GM19193 (cell line): ENCODE results near the gene CHAD.

Experiments used
- POLR2A ChIP-seq: IDR thresholded peaks from 4 replicates; pipeline ENCODE4 v1.6.1; 2011; ENCODE audit not compliant: insufficient read depth, insufficient read length; ENCODE audit errors: extremely low read depth

CHAD gene, protein sequence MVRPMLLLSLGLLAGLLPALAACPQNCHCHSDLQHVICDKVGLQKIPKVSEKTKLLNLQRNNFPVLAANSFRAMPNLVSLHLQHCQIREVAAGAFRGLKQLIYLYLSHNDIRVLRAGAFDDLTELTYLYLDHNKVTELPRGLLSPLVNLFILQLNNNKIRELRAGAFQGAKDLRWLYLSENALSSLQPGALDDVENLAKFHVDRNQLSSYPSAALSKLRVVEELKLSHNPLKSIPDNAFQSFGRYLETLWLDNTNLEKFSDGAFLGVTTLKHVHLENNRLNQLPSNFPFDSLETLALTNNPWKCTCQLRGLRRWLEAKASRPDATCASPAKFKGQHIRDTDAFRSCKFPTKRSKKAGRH

DNA sequence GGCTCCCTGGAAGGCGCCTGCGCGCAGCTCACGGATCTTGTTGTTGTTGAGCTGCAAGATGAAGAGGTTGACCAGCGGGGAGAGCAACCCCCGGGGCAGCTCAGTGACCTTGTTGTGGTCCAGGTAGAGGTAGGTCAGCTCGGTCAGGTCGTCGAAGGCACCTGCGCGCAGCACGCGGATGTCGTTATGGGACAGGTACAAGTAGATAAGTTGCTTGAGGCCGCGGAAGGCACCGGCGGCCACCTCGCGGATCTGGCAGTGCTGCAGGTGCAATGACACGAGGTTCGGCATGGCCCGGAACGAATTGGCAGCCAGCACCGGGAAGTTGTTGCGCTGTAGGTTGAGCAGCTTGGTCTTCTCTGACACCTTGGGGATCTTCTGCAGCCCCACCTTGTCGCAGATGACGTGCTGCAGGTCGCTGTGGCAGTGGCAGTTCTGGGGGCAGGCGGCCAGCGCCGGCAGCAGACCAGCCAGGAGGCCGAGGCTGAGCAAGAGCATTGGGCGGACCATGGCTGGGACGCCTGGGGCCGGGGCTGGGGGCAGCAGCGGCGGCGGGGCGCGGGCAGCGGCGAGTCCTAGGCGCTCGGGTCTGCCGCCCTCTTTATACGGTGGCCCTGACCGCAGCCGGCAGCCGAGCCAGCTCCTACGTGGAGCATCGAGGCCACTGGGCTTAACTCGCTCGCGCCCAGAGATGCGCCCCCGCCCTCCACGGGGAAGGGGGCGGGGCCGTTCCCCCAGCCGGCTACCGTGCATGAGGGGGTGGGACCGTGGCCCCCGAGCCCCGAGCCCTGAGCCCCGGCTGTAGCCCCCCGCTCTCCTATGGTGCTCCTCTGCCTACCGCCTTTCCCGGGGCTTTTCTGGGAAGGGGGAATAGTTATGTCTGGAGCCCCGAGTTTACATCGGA, at the start of gene CHAD:
Gene CHAD, minus strand, starts transcription at position 577 of the 904 bp plus-strand sequence. Its CDS starts 67 bp downstream, at position 510.
- TF ChIP-seq POLR2A = no peak

DNA sequence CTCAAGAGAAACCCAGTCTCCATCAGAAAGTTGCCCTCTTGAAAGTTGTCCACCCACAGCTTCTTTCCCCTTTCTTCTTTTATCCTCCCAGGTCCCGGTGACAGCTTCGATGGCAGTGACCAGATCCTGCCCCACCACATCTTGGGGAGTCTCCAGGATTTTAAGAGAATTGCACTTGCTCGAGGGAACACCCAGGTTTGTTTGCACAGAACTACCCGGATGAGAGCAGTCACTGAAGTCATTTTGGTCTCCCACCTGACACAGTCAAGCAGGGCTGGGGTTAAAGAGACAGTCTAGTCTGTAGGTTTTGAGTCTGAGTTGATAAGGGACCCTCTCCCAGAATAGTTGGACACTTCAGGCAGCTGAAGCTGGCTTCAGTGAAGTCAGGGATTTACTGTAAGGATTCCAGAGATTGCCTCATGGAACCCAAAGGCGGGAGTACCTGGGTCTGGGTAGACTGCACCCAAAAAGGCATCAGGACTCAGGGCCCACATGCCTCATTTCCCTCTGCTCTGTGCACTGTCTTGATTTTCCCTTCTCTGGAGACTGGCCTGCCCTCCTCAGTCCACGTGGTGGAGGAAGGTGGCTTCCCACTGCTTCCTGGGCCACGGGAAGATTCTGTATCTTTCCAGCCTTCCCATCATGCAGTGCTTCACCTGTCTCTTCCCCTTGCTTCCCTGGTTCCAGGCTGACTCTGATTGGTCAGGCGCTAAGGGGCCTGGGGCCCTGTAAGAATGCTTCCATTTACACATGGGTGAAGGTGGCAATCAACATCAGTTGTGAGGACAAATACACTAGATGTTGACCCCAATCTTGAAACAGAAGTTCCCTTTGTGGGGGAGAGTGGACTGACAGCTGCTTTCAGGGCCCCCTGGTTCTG, 49.1 kb upstream of the CHAD start:
- no peak for TF ChIP-seq POLR2A

DNA sequence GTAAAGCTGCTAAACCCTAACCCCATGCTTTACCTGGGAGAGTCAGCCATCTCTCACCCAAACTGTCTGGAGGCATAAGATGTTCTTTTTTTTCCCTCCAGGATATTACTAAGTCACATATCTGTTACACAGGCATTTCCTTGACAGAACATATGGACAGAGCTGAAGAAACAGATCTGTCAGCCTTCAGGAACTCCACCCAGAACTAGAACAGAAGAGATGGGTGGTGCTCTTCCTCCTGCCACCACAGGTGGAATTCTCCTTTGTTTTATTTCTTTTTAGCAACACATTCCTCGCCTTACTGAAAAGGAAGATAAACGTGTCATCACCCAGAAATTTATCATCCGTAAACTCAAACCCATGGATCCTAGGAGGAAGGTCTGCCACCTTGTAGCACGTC, 48.3 kb upstream of the CHAD start:
- no peak for TF ChIP-seq POLR2A

DNA sequence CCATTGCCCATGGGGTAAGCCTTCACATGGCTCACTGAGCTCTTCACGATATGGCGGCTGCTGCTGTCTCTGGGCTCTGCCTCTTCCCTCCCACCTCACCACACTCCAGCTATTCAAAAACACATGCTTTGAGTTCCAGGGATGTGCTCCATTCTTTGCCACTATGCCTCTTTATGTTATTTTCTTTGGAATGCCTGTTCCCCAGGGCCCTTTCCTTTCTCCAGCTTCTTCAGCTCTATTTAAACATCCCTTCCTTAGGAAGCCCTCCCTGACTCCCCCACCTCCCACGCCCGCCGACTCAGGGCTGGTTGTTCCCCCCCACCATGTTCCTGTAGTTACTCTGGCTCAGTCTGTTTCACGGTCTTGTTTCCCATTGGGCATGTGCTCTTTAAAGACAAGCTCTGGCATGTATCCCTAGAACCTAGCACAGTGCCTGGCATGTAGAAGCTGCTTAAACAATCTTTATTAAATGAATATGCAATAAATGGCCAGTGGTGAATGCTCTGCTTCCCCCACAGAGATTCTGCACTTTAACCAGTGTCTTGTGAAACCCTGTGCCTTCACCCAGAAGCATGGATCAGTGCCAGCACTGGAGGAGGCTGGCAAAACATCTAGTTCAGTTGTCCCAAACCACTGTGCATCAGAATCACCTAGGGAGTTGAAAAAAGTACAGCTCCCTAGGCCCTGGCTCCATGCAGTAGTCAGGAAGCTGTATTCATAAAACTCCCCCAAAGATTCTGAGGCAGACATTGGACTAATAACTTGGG, 46.4 kb upstream of the CHAD start:
- no peak for TF ChIP-seq POLR2A

DNA sequence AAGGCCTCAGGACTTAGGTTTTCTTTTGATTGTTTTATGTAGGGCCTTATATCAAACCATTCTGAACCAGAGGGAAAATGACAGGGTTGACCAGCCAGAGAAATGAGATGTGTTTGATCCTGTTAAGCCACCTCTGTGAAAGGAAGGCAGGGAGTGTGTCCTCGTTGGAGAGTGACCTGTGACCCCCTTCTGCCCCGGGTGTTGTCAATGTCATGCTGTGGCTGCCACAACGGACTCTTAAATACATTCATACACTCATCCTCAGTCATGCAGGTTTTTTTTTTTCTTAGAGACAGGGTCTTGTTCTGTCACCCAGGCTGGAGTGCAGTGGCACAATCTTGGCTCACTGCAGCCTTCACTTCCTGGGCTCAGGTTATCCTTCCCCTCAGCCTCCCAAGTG, 45.7 kb upstream of the CHAD start:
- no peak for TF ChIP-seq POLR2A

DNA sequence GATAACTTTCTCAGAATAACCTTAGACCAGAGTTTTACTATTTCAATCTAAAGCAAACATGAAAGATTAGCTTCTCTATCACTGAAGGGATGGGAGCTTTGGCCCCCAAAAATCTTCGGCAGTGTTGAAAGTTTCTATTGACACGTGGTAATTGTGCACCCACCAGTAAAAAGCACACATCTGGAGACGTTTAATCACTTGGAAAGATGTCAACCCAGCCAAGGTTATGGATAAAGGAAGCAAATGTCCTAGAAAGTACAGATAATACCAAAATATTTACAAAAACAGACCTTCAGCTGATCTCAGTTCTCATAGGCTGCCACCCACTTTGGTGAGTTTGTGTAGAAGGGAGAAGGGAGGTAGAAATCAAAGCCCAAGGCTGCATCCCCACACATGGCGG, 44.8 kb upstream of the CHAD start:
- TF ChIP-seq POLR2A = no peak

DNA sequence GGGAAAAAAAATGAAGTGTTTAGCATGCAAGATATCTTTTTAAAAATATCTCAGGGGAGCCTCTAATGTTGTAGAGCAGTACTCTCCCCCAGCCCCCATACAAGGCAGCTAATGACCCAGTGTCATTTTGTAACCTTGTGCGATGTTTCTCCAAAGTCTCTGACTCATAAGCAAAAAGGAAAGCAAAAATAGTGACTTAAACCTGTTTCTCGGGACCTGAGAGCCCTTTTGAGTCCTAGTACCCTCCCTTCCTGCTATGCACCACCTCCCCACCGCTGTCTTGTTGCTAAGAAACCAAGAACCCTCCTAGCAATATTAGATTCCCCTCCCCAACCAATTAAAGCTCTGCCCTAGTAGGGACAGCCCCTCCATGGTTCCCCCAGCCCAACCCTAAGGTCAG, 42.4 kb upstream of the CHAD start:
- no peak for TF ChIP-seq POLR2A

DNA sequence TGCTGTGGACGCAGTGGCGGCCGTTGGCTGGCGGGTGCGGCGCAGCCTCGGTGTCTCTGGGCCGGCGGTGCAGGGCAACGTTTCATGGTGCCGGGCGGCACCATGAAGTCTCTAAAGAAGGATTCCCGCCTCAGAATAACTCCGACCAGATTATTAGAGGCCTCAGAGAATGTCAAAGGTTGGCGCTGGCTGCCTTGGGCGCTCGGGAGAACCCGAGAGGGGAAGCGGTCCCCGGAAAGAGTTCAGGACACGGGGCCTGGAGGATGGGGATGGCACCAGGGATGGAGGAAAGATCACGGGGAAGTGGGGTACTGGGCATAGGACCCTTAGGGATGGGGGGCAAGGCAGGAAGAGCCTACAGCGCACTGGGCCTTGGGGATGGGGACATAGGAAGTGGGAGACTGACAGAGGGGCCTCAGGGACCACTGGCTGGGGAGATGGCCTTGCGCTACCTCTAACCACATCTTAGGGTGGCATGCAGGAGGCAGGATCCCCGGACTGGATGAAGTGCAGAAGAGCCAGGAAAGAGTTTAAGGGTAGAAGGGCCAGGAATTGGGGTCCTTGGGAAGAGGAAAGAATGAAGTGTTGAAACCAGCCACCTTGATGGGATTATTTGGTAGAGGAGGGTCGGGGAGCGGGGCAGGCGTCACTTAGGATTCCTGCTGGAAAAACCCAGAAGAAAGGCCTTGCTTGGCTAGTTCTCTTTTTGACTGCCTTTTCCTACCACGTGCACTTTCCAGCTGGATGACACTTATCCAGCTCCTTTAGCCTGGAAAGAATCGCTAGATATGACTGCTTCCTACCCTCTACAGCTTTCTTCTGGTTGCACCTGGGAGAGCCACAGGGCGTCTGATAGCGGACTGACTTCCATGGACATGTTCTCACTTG, 40.1 kb upstream of the CHAD start:
- TF ChIP-seq POLR2A = no peak

DNA sequence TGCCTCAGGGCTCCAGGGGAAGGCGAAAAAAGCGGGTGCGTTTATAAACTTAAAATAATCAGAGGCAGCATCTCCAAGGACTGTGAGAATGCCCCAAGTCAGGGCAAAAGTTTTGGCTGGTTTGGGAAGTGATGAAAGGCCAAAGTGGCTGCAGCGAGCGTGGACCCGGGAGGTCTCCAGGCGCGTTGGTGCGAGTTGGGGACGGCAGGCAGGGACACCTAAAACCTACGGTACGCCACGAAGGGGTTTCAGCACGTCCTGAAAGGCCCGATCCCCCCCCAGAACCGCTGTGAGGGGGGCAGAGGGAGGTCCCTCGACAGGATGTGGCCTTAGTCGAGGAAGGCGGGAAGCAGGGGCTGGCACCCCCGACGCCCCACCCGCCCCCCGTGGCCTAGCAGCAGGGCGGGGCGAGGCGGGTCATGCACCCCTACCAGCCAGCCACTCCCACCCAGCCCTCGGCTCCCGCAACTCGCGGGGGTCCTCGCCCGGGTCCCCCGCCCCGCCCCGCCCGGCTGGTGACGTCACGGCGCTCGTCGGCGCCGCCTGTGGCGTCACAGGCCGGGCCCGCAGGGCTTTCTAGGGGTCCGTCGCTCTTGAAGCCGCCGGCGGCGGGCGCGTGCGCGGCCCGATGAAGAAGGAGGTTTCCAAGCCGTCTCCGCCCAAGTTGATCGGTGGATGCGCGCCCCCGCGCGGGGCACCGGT, 39.3 kb upstream of the CHAD start, which contains the start of gene MYCBPAP:
Gene MYCBPAP, plus strand, starts transcription at position 569 of the 702 bp plus-strand sequence. CDS start 236 bp downstream, outside the sequence.
- peak; percentile 57 for TF ChIP-seq POLR2A

DNA sequence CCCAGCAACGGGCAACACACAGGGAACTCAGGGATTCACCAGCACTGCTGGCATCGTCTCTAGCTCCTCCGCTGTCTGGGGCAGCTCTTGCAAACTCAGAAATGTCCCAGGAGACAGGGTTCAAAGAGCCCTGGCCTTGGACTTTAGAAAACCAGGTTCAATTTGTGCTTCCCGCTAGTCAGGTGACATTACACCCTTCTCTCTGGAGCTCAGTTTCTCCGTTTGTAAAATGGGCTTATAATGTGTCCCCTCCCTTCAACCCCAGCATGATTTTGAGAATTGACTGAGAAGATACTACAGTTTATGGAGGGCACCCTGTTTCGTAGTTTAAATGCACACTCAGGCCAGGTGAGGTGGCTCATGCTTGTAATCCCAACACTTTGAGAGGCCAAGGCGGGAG, 37.6 kb upstream of the CHAD start:
- TF ChIP-seq POLR2A = no peak

DNA sequence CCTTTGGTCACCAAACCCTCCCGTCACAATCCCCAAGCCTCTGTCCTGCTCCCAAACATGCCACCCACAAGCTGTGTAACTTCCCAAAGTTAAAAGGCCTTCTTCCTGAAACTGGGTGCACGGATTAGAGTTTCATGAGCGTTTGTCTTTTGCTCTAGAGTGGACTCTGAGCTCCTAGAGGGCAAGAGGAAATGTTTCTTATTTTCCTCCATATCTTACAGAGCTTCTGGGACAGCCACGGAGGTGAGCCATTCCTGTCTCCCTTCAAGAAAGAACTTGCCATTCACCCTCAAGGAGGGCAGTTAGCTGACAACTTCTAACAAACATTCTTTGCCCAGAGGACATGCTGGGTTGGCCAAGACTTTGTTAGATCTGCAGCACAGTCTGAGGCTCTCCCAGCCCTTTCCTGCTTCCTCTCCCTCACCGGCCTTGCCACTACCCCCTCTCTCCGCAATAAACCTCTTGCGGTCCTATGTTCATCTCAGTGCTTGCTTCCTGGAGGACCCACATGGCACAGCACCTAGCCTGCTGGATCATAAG, 37.0 kb upstream of the CHAD start:
- no peak for TF ChIP-seq POLR2A

DNA sequence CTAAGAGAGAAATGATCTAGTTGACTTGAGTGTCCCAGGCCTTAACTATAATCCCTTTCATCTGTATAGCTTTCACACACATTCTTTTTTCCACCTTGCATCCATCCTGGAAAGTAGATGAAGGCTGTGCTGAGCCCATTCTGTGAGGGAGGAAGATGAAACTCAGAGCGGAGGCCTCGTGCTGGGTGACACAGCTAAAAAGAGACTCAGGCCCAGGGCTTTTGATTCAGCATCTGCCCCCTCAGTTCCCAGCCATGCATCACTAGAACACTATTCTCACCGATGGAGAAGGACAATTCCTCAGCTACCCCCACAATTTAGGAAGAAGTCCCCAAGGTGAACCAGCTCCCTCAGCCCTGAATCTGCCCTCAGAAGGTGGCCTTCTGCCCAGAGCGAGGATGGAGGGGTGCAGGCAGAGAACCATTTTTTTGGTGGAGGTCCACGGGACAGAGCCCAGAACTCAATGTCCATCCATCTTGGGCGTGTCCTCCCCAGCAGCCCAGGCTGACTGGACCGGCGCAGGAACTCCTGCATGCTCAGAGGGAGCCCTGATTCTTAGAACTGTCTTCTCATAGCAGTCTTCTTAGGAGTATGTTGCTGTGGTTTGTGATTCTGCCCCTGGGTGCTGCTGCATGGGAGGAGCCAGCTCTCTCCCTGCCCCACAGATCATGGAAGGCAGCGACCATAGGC, 33.8 kb upstream of the CHAD start:
- no peak for TF ChIP-seq POLR2A
